SK-N-SH (cell line): ENCODE measurements around the gene COL21A1.

ENCODE experiments used
- ELF1 ChIP-seq: IDR thresholded peaks from 2 replicates; pipeline ENCODE4 v1.4.0; 2012
- EP300 ChIP-seq, 2 experiments: IDR thresholded peaks; 2 replicates each; pipeline versions ENCODE4 v1.4.0 to v1.6.1; 2012; ENCODE audit warnings: borderline replicate concordance in 1 of 2, low read depth in 1 of 2, low read length in 1 of 2
- GABPA ChIP-seq: IDR thresholded peaks from 2 replicates; pipeline ENCODE4 v1.4.0; 2012; ENCODE audit warnings: low read depth, mild to moderate bottlenecking
- RCOR1 ChIP-seq: fragments of 150-350 bp; IDR thresholded peaks from 2 replicates; pipeline ENCODE4 v1.6.1; 2017; ENCODE audit warnings: antibody characterized with exemption, low read length
- RFX5 ChIP-seq: IDR thresholded peaks from 2 replicates; pipeline ENCODE4 v1.6.1; 2012; ENCODE audit warnings: mild to moderate bottlenecking, improper control_type of control experiment, low read length
- SMC3 ChIP-seq: IDR thresholded peaks from 2 replicates; pipeline ENCODE4 v1.6.1; 2012; ENCODE audit warnings: low read depth, low read length, improper control_type of control experiment
- TAF1 ChIP-seq: IDR thresholded peaks from 2 replicates; pipeline ENCODE4 v1.6.1; 2012; ENCODE audit warnings: low read depth, mild to moderate bottlenecking, low read length, moderate library complexity, borderline replicate concordance
- TF ChIP-seq, protein P1 (sequence below): fragments of 200-600 bp; sonication (generic); IDR thresholded peaks from 2 replicates; pipeline ENCODE4 v1.6.1; 2017; ENCODE audit warnings: antibody characterized with exemption, mild to moderate bottlenecking, moderate library complexity
- TF ChIP-seq, protein P2 (sequence below): IDR thresholded peaks from 2 replicates; pipeline ENCODE4 v1.4.0; 2012; ENCODE audit warnings: low read depth, borderline replicate concordance

DNA sequence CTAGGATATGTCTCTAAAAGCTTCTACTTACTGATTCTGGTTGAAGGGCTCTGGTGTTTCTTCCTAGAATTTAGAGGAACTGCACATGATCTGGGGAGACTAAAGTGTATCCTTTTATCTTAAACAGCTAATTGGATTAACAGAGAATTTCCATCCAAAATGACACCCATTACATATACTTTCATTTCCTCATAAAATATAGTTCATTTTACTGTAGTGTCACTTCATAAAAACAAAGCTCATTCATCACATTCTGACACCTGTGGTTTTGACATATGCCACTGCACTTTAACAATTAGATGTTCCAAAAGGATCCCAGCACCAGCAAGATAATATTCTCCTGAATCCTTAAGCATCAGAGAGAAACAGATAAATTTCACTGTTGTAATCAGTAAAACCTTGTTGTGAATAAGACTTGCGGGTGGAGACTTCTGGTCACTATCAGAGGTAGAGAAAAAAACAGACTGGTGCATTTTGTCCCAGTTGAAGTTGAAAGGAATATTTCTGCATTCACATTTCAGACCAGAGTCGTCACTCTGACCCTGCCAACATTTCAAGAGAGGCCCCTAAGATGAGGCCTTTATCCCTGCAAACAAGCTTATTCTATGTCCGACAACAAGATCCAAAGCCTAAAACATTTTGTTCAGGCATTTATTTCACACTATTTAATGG lies 196.7 kb downstream of the COL21A1 start:
- no peak for TF ChIP-seq RCOR1
- TF ChIP-seq, protein P1, sequence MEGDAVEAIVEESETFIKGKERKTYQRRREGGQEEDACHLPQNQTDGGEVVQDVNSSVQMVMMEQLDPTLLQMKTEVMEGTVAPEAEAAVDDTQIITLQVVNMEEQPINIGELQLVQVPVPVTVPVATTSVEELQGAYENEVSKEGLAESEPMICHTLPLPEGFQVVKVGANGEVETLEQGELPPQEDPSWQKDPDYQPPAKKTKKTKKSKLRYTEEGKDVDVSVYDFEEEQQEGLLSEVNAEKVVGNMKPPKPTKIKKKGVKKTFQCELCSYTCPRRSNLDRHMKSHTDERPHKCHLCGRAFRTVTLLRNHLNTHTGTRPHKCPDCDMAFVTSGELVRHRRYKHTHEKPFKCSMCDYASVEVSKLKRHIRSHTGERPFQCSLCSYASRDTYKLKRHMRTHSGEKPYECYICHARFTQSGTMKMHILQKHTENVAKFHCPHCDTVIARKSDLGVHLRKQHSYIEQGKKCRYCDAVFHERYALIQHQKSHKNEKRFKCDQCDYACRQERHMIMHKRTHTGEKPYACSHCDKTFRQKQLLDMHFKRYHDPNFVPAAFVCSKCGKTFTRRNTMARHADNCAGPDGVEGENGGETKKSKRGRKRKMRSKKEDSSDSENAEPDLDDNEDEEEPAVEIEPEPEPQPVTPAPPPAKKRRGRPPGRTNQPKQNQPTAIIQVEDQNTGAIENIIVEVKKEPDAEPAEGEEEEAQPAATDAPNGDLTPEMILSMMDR, result no peak
- TF ChIP-seq TAF1, result no peak
- no peak for TF ChIP-seq SMC3
- TF ChIP-seq, protein P2, sequence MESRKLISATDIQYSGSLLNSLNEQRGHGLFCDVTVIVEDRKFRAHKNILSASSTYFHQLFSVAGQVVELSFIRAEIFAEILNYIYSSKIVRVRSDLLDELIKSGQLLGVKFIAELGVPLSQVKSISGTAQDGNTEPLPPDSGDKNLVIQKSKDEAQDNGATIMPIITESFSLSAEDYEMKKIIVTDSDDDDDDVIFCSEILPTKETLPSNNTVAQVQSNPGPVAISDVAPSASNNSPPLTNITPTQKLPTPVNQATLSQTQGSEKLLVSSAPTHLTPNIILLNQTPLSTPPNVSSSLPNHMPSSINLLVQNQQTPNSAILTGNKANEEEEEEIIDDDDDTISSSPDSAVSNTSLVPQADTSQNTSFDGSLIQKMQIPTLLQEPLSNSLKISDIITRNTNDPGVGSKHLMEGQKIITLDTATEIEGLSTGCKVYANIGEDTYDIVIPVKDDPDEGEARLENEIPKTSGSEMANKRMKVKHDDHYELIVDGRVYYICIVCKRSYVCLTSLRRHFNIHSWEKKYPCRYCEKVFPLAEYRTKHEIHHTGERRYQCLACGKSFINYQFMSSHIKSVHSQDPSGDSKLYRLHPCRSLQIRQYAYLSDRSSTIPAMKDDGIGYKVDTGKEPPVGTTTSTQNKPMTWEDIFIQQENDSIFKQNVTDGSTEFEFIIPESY, result no peak
- no peak for TF ChIP-seq ELF1
- TF ChIP-seq EP300 (IDR thresholded peaks at IDR 0.05; ENCODE audit: borderline replicate concordance in 1 of 2, low read depth in 1 of 2, low read length in 1 of 2), result no peak
- no peak for TF ChIP-seq RFX5
- no peak for TF ChIP-seq GABPA
